Right lobe of liver (tissue), 4 donors: Measurements from ENCODE around the gene ISM1.

Source experiments
- POLR2A ChIP-seq: fragments of 450-650 bp; IDR thresholded peaks from one replicate; pipeline ENCODE4 v1.6.1; 2017; ENCODE audit warnings: antibody characterized with exemption, mild to moderate bottlenecking
- TF ChIP-seq, protein P1 (sequence below), 4 donors: fragments of 200-600 bp in 3 of 4; fragments of 450-650 bp in 1 of 4; IDR thresholded peaks; one replicate each; pipeline versions ENCODE4 v1.5.1 to v1.8.0; 2016 to 2022; ENCODE audit warnings: antibody characterized with exemption in 4 of 4, mild to moderate bottlenecking in 2 of 4
- donor health status: DM: no; HTN: no; CAD: no.
- donor health status: DM: no; HTN: no; CAD: no.
- donor health status: DM: no; HTN: yes; CAD: no.

DNA sequence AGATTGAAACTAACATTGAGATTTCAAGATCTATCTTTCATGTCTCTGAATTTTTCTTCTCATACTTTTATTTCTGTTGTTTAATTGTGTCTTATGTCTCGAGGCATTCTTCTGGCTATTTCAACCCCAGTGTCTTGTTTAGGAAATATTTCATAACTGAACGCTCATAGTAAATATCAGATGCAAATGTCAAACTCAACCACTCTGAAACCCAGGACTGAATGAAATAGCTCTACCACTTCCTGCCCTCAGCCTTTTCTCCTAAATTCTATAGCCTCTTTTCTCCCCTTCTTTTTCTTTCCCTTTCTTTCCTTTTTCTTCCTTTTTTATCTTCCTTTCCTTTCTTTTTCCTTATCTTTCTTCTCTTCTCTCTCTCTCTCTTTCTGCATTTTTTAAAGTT is 7.7 kb downstream of the ISM1 start:
- TF ChIP-seq, protein P1, sequence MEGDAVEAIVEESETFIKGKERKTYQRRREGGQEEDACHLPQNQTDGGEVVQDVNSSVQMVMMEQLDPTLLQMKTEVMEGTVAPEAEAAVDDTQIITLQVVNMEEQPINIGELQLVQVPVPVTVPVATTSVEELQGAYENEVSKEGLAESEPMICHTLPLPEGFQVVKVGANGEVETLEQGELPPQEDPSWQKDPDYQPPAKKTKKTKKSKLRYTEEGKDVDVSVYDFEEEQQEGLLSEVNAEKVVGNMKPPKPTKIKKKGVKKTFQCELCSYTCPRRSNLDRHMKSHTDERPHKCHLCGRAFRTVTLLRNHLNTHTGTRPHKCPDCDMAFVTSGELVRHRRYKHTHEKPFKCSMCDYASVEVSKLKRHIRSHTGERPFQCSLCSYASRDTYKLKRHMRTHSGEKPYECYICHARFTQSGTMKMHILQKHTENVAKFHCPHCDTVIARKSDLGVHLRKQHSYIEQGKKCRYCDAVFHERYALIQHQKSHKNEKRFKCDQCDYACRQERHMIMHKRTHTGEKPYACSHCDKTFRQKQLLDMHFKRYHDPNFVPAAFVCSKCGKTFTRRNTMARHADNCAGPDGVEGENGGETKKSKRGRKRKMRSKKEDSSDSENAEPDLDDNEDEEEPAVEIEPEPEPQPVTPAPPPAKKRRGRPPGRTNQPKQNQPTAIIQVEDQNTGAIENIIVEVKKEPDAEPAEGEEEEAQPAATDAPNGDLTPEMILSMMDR (IDR thresholded peaks at IDR 0.05), result no peak
- TF ChIP-seq POLR2A, result no peak
